B cell (primary cell): ENCODE measurements around the gene GNAI3. TPM values are rescaled to one million over a fixed set of nuclear protein-coding genes. Genes with fewer than 3 reads are reported as not detected.

ENCODE experiments used
- ATAC-seq: fragments of 200-7000 bp; cut with Tn5 transposase; one replicate; pipeline ENCODE4 v1.10.0; 2021; ENCODE audit warnings: low read depth, mild to moderate bottlenecking, moderate number of reproducible peaks, moderate library complexity
- CTCF ChIA-PET: fragments of 350-600 bp; sonication (Branson Sonifier 250); formaldehyde crosslinking; loops from one replicate; lab custom pipeline; 2021; ENCODE audit warnings: antibody characterized with exemption, inconsistent platforms; lab: Charles Lee
- POLR2A ChIA-PET: fragments of 350-600 bp; sonication (Branson Sonifier 250); formaldehyde crosslinking; loops from one replicate; lab custom pipeline; 2021; ENCODE audit warnings: antibody characterized with exemption; lab: Charles Lee
- DNase-seq: peaks from one replicate; pipeline ENCODE4 v3.0.0; 2013
- H2AFZ ChIP-seq: 2 replicates; pipeline ENCODE4 v1.6.1; 2012; ENCODE audit warnings: mild to moderate bottlenecking, low read depth, low read length; ENCODE audit not compliant: insufficient read depth, poor library complexity, severe bottlenecking
- H3K27ac ChIP-seq, 2 donors: 1 replicate in 1 of 2; 2 replicates in 1 of 2; pipeline ENCODE4 v1.5.1; 2012 to 2013; ENCODE audit warnings: low read length in 2 of 2, mild to moderate bottlenecking in 2 of 2, moderate library complexity in 1 of 2
- H3K27me3 ChIP-seq, 4 experiments: fragments of 200-600 bp in 1 of 4; sonication (generic) in 1 of 4; replicated peaks in 1 of 4; 1 replicate in 2 of 4; 2 replicates in 2 of 4; pipeline versions ENCODE4 v1.6.1 to v1.7.0; 2013 to 2016; ENCODE audit warnings: low read length in 3 of 4, mild to moderate bottlenecking in 2 of 4, mixed read lengths in 1 of 4, moderate library complexity in 1 of 4; ENCODE audit not compliant: insufficient read depth in 4 of 4, control insufficient read depth in 3 of 4; ENCODE audit errors: control extremely low read depth in 1 of 4
- H3K36me3 ChIP-seq, 2 experiments: replicated peaks in 1 of 2; 1 replicate in 1 of 2; 2 replicates in 1 of 2; pipeline versions ENCODE4 v1.6.1 to v1.7.1; 2013; ENCODE audit warnings: low read length in 1 of 2; ENCODE audit not compliant: insufficient read depth in 2 of 2, control insufficient read depth in 1 of 2; ENCODE audit errors: control extremely low read depth in 1 of 2, extremely low read depth in 1 of 2
- H3K4me1 ChIP-seq, 2 donors: fragments of 200-600 bp in 1 of 2; sonication (generic) in 1 of 2; 1 replicate in 1 of 2; 2 replicates in 1 of 2; pipeline versions ENCODE4 v1.5.1 to v1.6.1; 2013 to 2017; ENCODE audit warnings: low read length in 2 of 2; ENCODE audit not compliant: control insufficient read depth in 2 of 2, insufficient read depth in 2 of 2
- H3K4me2 ChIP-seq: replicated peaks from 2 replicates; pipeline ENCODE3; 2012; ENCODE audit warnings: mild to moderate bottlenecking, low read depth, low read length; ENCODE audit not compliant: poor library complexity, severe bottlenecking
- H3K4me3 ChIP-seq, 5 experiments: fragments of 200-600 bp in 1 of 5; sonication (generic) in 1 of 5; 1 replicate in 3 of 5; 2 replicates in 2 of 5; pipeline versions ENCODE4 v1.5.1 to v1.7.0; 2011 to 2016; ENCODE audit warnings: low read length in 4 of 5, mild to moderate bottlenecking in 4 of 5, low read depth in 2 of 5, control low read depth in 1 of 5, moderate library complexity in 1 of 5; ENCODE audit not compliant: insufficient read depth in 1 of 5; ENCODE audit errors: control extremely low read depth in 1 of 5, extremely low read depth in 1 of 5
- H3K79me2 ChIP-seq: fragments of 200-600 bp; sonication (generic); one replicate; pipeline ENCODE4 v1.6.0; 2016; ENCODE audit warnings: low read length; ENCODE audit not compliant: control insufficient read depth, insufficient read depth
- H3K9ac ChIP-seq: fragments of 200-600 bp; sonication (generic); 2 replicates; pipeline ENCODE4 v1.6.1; 2017; ENCODE audit warnings: mild to moderate bottlenecking, low read length, moderate library complexity
- H3K9me3 ChIP-seq, 3 donors: one replicate each; pipeline versions ENCODE4 v1.6.1 to v1.7.1; 2013; ENCODE audit warnings: low read length in 2 of 3; ENCODE audit not compliant: control insufficient read depth in 2 of 3, insufficient read depth in 1 of 3; ENCODE audit errors: control extremely low read depth in 1 of 3
- H4K20me1 ChIP-seq: 2 replicates; pipeline ENCODE4 v1.6.0; 2012; ENCODE audit warnings: mild to moderate bottlenecking, low read length; ENCODE audit not compliant: insufficient read depth, control insufficient read depth, poor library complexity, severe bottlenecking
- H3K27ac Mint-ChIP-seq: one replicate; pipeline ENCODE4 v1.8.0; 2021; ENCODE audit warnings: mixed read lengths
- H3K27me3 Mint-ChIP-seq: one replicate; pipeline ENCODE4 v1.8.0; 2021; ENCODE audit warnings: mixed read lengths
- H3K4me1 Mint-ChIP-seq: one replicate; pipeline ENCODE4 v1.8.0; 2021; ENCODE audit warnings: mixed read lengths
- H3K4me3 Mint-ChIP-seq: one replicate; pipeline ENCODE4 v1.8.0; 2021; ENCODE audit warnings: mixed read lengths
- H3K9me3 Mint-ChIP-seq: one replicate; pipeline ENCODE4 v1.8.0; 2022; ENCODE audit warnings: mixed read lengths; ENCODE audit not compliant: insufficient read depth
- EZH2 ChIP-seq: IDR thresholded peaks from 2 replicates; pipeline ENCODE4 v1.6.1; 2012; ENCODE audit warnings: borderline replicate concordance, low read depth, mild to moderate bottlenecking, moderate library complexity, low read length; ENCODE audit not compliant: insufficient read depth, poor library complexity, severe bottlenecking
- WGBS: methylation state at CpG from one replicate; pipeline ENCODE4 v1.1.5; 2013; ENCODE audit warnings: missing lambda C conversion rate; ENCODE audit not compliant: insufficient coverage; 5-methylcytosine and 5-hydroxymethylcytosine counted together
- intact Hi-C: fragments of 100-400 bp; cut with micrococcal nuclease; formaldehyde crosslinking; loops from one replicate; pipeline ENCODE4 v1.10.0; 2022
- polyA plus RNA-seq: library from polyadenylated mRNA; depleted of rRNA; stranded (reverse); fragments of >200 nt; gene quantifications from 2 replicates; pipeline ENCODE4 v1.2.3, GENCODE V29; 2012
- total RNA-seq, 2 donors: library from RNA; stranded (reverse); fragments of 120-200 nt in 1 of 2; gene quantifications; 1 replicate in 1 of 2; 2 replicates in 1 of 2; pipeline versions ENCODE4 v1.2.3 to v1.2.4, GENCODE V29; 2013 to 2022
- TF ChIP-seq, protein P1 (sequence below): fragments of 200-600 bp; IDR thresholded peaks from one replicate; pipeline ENCODE4 v1.8.0; 2022; ENCODE audit warnings: antibody characterized with exemption, mild to moderate bottlenecking

The GNAI3 gene
- total and polyA plus RNA-seq, 2 donors (not counting 1 experiment from before 2014, with no cell fraction given), result 1.6 to 8.5 TPM

- Histone ChIP-seq H3K9ac (no peak overlapping the region), H3K79me2 (no peaks in the 10 kb centered on the region), H4K20me1 (no peaks in the 10 kb centered on the region), H3K4me1 (peaks cover 0 to 3% of the 10 kb centered on the region in 2 donors), H3K27ac (no peak overlapping the region), H2AFZ (no peak overlapping the region), H3K36me3 (peaks cover 0 to 44% of the 10 kb centered on the region in 2 experiments), H3K4me2 (no peak overlapping the region), H3K27me3 (no peaks in the 10 kb centered on the region), H3K9me3 (no peaks in the 10 kb centered on the region), H3K4me3 (no peak overlapping the region)
- no peak overlapping the region for H3K27ac Mint-ChIP-seq
- H3K9me3 Mint-ChIP-seq, result no peaks in the 10 kb centered on the region
- WGBS, result 95% methylated on average over 15 of the region's 16 CpGs
- H3K4me3 Mint-ChIP-seq, result no peak overlapping the region
- TF ChIP-seq EZH2, result no peak
- TF ChIP-seq, protein P1, sequence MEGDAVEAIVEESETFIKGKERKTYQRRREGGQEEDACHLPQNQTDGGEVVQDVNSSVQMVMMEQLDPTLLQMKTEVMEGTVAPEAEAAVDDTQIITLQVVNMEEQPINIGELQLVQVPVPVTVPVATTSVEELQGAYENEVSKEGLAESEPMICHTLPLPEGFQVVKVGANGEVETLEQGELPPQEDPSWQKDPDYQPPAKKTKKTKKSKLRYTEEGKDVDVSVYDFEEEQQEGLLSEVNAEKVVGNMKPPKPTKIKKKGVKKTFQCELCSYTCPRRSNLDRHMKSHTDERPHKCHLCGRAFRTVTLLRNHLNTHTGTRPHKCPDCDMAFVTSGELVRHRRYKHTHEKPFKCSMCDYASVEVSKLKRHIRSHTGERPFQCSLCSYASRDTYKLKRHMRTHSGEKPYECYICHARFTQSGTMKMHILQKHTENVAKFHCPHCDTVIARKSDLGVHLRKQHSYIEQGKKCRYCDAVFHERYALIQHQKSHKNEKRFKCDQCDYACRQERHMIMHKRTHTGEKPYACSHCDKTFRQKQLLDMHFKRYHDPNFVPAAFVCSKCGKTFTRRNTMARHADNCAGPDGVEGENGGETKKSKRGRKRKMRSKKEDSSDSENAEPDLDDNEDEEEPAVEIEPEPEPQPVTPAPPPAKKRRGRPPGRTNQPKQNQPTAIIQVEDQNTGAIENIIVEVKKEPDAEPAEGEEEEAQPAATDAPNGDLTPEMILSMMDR, result no peak
- ChIA-PET CTCF (interaction anchor here (0.6 to 16.5 kb wide), 11 partner anchors 8 to 352 kb away, joined by 3 to 276 read pairs (median 5); partner anchors contain the start of genes GNAI3 and GPR61), POLR2A (no interaction called here)
- H3K27me3 Mint-ChIP-seq, result no peaks in the 10 kb centered on the region
- H3K4me1 Mint-ChIP-seq, result peaks cover 5% of the 10 kb centered on the region
- intact Hi-C loops, result no loop called here
- DNase-seq, result peak; percentile 8
- no peak for ATAC-seq
Measured at GRCh38 chr1:109631513-109632505, 83.4 kb downstream of the GNAI3 start.
